HG03521 (cell line): ENCODE results near the gene RASAL2.
"Not testable (repeated sequence)": the region's sequence is repeated elsewhere in the genome, so short reads cannot be mapped to it uniquely, and the experiment has no call there.

Experiments
- ATAC-seq: cut with Tn5 transposase; IDR thresholded peaks from one replicate; pipeline ENCODE4 v1.9.1; 2021; ENCODE audit warnings: mild to moderate bottlenecking, moderate library complexity; ENCODE audit not compliant: unreplicated experiment

Gene RASAL2

GRCh38 chr1:178500091-178500770, 406.3 kb downstream of the RASAL2 start:
- ATAC-seq, result no peak

DNA sequence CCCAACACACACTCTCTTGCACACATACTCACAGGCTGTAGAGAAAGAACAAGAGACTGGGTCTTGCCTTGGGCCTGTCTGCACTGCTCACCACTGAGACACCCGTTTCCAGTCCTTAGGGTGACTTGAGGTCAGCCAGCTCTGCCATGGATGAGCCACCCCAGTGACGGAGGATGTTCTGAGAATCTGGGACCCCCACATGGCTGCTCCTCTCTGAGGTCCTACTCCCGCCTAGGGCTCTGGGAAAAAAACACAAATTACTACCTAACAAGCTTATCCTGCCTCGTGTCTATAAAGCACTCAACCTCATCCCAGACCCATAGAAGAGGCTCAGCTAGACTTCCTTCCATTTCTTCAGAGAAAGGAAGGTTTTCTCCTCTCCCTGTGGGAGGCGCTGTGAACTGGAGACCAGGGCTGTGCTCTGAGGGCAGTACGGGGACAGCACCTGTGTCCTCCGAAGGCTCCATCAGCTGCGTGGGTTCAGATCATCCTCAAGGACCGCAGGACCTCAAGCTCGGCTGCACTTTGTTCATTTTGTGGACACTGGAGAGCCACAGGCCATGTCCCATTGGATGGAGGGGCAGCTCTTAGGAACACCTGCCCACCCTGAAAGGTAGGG, 407.1 kb downstream of the RASAL2 start:
- ATAC-seq, result no peak

DNA sequence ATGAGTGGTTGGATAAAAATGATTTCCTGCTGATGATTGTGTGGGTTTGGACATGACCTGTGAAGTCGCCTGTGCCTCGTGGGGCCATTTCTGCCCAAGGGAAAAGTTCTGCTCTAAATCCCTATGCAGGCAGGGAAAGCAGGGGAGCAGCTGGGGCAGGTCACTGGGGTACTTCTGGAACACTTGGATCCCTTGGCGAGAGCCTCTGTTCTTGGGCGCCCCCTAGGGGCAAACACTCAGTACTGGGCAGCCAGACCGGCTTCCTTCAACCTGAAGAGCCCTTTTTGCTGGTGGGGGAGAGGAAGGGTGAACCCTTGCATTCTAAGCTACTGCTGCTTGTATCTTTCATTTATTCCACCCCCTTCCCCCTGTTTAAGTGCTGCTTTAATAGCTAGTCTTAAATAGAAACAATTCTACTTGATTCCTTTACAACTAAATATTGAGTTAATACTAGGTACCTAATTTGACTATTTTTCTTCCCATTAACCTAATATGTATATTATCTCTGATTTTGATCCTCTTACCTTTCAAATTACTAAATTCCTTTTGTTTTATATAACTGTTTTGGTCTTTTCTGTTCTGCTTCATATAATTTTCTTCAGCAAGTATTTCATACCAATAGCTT, 407.9 kb downstream of the RASAL2 start:
- peak; percentile 87 for ATAC-seq

GRCh38 chr1:178502330-178502714, 408.4 kb downstream of the RASAL2 start:
- no peak for ATAC-seq

DNA sequence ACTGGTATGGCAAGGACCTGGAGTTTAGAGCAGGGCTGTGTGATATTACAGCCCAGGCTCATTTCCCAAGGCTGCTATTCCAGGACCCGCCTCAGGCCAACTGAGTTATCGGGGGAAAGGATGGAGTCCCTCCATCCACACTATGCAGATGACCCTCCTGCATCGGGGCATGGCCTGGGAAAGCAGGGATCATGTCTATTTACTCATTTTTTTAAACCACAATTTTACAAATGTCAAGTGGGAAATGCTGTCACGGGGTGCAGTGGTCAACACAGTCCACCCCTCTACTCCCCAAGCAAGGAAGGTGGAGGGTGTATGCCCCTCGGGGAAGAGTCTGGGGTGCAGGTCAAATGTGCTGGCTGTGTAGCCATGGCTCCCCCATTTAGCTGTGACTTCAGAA, 409.0 kb downstream of the RASAL2 start:
- no peak for ATAC-seq

DNA sequence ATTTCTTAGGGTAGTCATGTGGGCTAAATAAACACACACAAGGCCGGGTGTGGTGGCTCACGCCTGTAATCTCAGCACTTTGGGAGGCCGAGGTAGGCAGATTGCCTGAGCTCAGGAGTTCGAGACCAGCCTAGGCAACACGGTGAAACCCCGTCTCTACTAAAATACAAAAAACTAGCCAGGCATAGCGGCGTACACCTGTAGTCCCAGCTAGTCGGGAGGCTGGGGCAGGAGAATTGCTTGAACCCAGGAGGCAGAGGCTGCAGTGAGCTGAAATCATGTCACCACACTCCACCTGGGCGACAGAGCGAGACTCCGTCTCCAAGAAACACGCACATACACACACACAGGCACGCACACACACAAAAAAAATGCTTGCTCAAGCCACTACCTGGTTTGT, 409.4 kb downstream of the RASAL2 start:
- not testable (repeated sequence) for ATAC-seq

DNA sequence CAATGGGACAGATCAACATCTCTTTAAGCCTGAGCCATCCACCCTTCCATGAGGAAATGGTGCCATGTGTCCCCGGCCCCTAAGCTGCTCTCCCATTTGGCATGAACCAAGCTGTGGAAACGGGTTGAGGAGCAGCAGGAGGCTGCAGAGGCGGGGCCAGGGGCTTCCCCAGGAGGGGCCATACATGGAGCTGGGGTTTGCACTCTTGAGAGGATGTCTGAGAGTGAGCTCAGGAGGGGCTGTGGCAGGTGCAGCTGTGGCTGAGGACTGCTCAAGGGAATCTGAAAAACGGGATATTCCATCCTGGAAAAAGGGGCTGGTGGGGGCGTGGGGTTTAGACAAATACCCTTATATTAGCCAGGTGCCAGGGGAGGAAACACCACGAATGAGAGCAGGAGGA, 409.9 kb downstream of the RASAL2 start:
- ATAC-seq, result no peak

- no peak for ATAC-seq
Measured at GRCh38 chr1:178504286-178504685, 410.4 kb downstream of the RASAL2 start.

DNA sequence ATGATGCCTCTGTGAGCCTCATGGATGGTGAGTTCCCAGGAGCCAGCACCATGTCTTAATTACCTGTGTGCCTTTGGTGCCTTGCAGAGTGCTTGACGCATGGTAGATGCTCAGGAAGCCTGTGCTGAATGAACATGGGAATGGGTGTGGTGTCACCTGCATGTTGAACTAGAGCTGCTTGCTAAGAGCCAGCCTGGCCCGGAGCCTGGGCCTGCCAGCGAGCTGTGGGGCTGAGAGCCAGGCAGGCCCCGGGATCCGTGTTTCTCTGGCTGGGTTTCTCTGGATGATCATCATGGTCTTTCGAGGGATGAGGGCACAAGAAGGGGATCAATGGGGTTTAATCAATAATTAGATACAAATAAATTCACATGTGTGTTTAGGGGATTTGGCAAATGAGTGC, 412.3 kb downstream of the RASAL2 start:
- ATAC-seq, result no peak

- no peak for ATAC-seq
Measured at GRCh38 chr1:178506669-178507068, 412.8 kb downstream of the RASAL2 start.

- ATAC-seq, result no peak
Measured at GRCh38 chr1:178509414-178510007, 415.6 kb downstream of the RASAL2 start.

- ATAC-seq, result no peak
Measured at GRCh38 chr1:178510155-178510554, 416.3 kb downstream of the RASAL2 start.

GRCh38 chr1:178512566-178513277, 418.8 kb downstream of the RASAL2 start, which contains the start of gene TEX35:
Gene TEX35 (plus strand): TSS chr1:178513109. CDS start chr1:178513189, 80 bp downstream.
- ATAC-seq, result no peak

DNA sequence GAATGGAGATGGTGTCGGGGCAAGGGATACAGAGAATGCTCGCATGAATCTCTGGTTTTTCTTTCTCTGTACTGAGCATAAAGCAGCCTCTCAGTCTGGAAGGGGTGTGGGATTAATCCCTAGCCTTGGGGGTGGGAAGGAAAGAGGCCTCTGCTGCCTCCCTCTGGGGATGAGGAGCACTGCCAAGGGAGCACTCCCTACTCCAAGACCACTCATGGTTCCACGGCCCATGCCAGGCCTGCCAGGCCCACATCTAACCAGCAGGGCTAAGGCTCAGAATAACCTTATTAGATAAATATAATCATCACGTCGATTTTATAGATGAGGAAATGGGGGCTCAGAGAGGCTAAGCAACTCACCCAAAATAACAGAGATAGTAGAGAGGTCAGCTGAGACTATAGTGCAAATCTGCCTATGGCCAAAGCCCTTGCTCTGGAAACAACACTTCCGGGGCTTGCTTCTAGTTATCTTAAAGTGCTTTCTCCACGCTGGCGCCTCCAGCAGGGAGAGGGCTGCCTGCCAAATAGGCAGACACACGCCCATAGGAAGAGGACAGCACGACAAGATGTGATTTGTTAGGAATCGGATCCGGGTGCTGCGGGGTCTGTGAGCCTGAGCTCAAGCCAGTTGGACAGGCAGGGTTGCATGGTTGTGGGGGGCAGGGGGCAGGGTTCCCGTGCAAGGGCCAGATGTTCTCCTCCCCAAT, 419.5 kb downstream of the RASAL2 start:
- ATAC-seq, result no peak

DNA sequence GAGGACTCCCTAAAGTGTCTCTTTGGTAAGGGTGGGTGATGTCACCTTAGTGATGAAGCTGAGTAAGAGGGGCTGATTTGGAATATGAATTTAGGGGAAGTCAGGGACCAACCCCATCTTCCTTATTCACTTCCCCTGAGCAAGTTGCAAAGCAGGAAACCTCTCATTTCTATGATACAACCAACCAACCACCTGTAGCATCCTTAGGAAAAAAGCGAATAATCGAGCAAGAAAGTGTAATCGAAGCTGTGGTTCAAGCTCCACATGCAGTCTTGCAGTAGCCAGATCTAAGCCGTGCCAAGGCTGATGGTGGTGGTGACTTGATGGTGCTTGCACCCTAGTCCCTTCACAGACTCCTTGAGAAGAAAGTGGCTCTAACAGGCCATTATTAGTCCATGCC, 422.2 kb downstream of the RASAL2 start:
- ATAC-seq, result no peak

GRCh38 chr1:178518894-178519293, 425.0 kb downstream of the RASAL2 start:
- no peak for ATAC-seq

DNA sequence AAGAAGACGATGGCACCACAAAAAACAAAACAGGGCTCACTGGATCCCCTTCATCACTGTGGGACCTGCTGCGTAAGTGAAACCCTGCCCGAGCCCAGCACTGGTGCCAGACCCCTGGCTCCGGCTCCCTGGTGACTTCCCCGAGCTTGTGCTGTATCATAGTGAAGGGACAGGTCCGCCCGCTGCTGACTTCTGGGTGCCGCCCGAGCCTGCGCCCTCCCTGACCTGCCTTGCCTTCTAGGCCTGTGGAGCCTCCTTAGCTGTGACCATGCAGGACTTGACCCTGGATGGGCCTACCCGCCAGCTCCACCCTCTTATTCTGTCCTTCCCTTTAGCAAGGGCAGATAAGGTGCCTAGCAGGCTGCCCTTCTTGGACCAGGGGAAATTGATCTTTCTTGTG, 426.9 kb downstream of the RASAL2 start:
- no peak for ATAC-seq

- ATAC-seq, result no peak
Measured at GRCh38 chr1:178521241-178521640, 427.3 kb downstream of the RASAL2 start.

DNA sequence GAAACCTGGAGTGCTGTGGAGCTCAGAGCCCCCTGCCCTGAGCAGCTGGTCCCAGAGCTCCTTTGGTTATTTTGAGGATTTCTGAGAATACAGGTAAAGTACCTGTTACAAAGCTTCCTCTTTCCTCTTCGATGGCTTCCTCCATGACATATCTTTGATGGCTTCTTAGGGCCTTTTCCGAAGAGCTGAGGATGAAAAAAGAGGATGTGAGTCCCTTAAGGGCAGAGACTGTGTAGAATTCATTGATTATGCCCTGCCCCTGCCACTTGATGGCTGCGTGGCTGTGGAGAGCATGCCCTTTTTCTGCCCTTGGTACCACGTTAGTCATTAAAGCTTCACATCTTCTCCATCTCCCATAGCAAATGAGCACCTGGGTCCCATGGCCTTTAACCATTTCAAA, 433.2 kb downstream of the RASAL2 start:
- ATAC-seq, result no peak

DNA sequence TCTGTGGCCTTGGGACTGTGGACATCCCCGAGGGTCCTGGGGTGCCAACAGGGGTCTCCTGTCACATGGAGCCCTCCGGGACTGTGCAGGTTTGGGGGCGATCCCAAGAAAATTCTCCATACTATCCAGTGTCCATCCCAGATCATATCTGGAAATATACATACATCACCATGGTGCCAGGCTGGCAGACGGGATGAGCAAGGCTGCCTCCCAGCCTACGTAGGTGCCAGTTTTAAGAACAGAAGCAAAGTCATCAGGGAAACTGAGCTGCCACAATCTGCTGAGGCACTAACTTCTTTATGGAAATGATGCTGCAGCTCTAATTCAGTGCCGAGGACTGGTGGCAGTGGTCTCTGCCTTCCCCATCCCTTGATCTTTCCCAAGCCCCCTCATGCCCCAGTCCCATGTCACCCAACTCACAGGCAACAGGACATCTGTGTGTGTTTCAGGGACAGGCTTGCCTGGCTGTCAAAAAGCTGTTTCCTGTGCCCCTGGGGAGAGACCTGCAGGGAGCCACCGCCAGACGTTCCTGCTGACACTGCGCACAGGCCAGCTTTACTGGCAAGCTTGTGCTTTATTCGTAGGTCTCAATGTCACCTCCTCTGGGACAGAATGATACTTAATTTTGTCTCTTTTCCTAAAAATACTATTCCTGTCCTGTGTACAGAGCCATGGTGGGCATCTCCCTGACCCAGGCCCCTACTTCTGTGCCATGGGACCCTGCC, 434.5 kb downstream of the RASAL2 start:
- ATAC-seq, result no peak
